Measurements from ENCODE around the gene MTCL3.
A peak's percentile ranks its signal among the peaks of the same experiment; 100 is the strongest.

The MTCL3 gene

DNA sequence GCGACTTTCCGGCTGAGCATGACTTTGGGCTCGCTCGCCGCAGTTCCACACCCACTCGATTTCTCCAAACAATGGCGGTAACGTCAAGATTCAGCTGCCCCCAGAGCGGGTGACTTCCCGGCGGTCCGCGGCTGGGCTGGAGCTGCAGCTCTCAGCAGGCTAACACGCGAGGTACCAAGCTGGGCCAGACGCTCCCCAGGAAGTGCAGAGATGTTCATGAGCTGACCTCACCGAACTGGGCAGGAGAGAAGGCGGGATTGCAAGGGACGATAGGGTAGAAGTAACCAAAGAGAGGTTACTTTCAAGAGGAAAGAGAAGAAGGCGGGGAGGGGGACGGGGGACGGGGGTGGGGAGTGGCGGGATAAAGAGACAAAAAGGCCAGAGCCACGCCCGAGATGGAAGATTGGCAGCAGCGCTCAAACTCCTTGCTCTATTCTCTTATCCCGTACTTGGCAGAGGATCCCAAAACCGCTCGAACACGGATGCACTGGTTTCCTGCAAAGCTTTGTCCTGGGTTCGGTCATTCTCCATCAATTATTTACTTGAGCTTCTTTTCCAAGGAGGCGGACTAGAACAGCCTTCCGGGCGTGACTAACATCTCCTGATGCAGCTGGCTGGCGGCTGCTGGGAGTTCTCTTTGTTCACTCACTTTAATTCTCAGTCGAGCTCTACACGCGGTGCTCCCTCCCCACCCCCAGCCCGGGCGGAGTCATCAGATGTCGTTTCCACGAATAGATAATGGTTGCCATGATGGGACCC, at the start of gene MTCL3:
Gene MTCL3 (minus strand): TSS at position 626 of the 759 bp plus-strand sequence.
- peak; percentile 92 to 97 (median 94) for DNase-seq

GRCh38 chr6:127567476-127567875, 48.3 kb upstream of the MTCL3 start:
- no peak for DNase-seq

GRCh38 chr6:127566651-127567050, 47.5 kb upstream of the MTCL3 start:
- DNase-seq: no peak

DNA sequence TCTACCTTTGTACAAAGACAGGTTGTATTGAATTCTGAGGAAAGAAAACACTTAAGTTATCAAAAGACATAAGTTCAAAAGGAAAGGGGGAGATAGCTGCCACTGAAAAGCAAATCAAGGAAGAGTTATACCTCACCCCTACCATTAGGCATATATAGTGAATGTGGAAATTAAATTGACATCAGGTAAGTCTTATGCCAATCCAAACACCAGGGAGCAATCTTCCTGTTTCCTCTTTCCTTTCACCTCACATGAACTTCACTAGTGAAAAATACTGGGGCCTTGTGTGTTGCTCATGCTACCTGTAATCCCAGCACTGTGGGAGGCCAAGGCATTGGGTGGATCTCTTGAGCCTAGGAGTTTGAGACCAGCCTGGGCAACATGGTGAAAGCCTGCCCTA, 47.0 kb upstream of the MTCL3 start:
- no peak for DNase-seq

DNA sequence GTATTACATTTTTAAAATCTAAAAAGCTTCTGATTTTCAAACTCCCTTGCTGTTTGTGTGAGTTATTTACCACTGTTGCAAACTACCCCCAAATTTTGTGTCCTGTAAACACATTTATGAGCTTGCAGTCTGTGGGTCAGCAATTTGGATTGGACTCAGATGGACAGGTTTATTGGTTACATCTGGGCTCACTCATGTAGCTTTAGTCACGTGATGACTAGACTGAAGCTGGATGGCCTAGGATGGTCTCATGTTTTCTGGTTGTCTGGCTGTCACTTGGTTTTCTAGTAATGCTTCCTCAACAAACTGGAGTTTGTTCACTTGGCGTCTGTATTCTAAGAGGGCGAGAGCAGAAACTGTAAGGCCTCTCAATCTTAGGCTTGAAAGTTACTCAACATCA, 45.6 kb upstream of the MTCL3 start:
- DNase-seq: no peak

DNA sequence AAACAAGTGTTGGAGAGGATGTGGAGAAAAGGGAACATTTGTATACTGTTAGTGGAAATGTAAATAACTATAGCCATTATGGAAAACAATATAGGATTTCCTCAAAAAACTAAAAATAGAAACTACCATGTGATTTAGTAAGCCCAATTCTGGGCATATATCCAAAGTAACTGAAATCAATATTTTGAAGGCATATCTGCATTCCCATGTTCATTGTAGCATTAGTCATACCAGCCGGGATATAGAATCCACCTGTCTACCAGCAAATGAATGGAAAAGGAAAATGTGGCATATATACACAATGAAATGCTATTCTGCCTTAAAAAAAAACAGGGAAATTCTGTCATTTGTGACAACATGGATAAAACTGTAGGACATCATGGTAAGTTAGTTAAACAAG, 42.5 kb upstream of the MTCL3 start:
- DNase-seq: no peak

GRCh38 chr6:127554435-127555006, 35.4 kb upstream of the MTCL3 start:
- DNase-seq: peak; percentile 26 to 34 (median 33)

- DNase-seq: no peak
These were observed 31.3 kb upstream of the MTCL3 start for GRCh38 chr6:127550403-127550802.

- no peak for DNase-seq
These were observed 28.9 kb upstream of the MTCL3 start for GRCh38 chr6:127547904-127548649.

DNA sequence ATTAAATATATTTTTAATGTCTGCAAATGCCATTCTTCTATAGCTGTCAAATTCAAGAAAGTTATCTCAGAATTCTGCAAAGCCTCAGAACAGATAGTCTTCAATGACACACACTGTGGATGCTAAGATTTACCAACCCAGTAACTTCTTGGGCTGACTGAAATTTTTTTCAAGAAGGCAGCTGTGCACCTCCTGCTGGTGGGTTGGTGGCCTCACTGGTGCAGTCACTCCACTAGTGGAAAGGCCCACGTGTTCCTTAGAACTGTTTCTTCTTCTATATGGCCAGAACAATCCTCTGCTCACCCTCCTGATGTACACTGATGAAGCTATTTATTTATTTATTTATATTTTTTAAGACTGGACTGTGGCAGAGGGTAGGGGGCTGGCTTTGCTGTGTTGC, 28.1 kb upstream of the MTCL3 start:
- DNase-seq: no peak

DNA sequence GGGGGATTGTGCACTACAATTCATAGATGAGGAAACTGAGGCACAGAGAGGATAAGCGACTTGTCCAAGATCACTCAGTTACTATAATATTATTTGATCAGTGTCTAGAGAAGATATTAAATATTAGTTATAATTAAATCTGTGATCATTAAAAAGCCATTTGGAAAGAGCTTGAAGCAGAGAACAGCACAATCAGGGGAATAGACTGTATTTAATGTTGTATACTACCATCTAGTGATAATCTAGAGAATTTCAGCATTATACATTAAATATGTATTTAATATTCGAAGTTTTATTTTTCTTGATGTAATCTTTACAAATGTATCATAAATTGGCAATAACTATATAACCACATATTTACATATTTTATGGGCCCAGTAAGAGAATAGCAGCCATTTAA, 20.1 kb upstream of the MTCL3 start:
- peak; percentile 2 to 49 (median 17) for DNase-seq

- no peak for DNase-seq
These were observed 19.7 kb upstream of the MTCL3 start for GRCh38 chr6:127538750-127539264.

- no peak for DNase-seq
These were observed 14.6 kb upstream of the MTCL3 start for GRCh38 chr6:127533736-127534135.

GRCh38 chr6:127533011-127533410, 13.9 kb upstream of the MTCL3 start:
- no peak for DNase-seq

- DNase-seq: no peak
These were observed 3.6 kb upstream of the MTCL3 start for GRCh38 chr6:127522714-127523113.

DNA sequence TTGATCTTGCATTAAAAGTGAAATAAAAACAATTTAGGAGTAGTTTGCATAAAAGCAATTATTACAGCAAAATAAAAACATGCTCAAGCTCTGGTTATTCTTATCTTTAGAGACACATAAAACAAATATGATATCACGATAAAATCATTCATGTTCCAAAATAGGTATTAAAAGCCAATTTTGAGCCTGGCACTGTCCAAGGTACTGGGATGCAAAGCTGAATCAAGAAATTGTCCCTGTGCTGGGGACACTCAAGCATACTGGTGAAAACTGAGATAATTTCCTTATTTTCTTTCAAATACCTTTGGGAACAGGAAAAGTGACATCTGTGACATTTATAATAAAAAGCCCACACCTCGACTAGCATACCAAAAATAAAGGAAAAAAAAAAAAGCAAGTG, 931 bp upstream of the MTCL3 start:
- DNase-seq: peak in 2 of 3 experiments; percentile 13 to 67

GRCh38 chr6:127519469-127519785, 292 bp upstream of the MTCL3 start:
- no peak for DNase-seq

DNA sequence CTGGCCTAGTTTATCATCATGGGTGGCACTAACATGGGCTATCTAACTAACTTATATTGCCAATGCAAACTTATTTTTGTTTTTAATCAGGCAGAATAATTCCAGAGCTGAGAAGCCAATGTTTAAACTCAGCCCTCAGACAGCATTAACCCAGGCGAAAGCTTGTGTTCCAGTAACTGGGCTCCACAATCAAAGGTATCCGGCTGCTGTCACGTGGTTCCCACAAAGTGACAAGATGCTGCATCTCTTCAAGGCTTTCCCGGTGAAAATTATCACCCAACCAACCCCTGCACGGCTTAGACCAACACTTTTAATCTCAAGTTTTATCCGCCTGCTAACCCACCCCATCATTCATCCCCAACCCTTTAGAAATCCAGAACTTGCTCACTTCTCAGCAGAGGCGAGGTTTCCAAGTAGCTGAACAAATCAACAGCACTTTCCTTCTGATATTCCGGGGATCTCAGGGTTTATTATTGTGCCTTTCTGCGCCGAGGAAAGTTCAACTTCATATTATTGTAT, 885 bp downstream of the MTCL3 start:
- DNase-seq: peak; percentile 58 to 83 (median 68)

GRCh38 chr6:127517693-127518092, 1.4 kb downstream of the MTCL3 start:
- DNase-seq: peak in 1 of 3 experiments; percentile 36

GRCh38 chr6:127516662-127517273, 2.4 kb downstream of the MTCL3 start:
- peak; percentile 74 to 93 (median 87) for DNase-seq

- DNase-seq: peak; percentile 76 to 95 (median 93)
These were observed 3.1 kb downstream of the MTCL3 start for GRCh38 chr6:127515794-127516661.

GRCh38 chr6:127515234-127515793, 3.8 kb downstream of the MTCL3 start:
- peak in 2 of 3 experiments; percentile 44 to 91 for DNase-seq
